NOMO-1 treated with dmso at 0.1 percent for 144 hours (cell line): Measurements from ENCODE around the gene UGT1A3.

Source experiments
- DNase-seq: peaks from one replicate; lab custom pipeline; 2025; ENCODE audit not compliant: unreplicated experiment; lab: John Stamatoyannopoulos, UW

The UGT1A3 gene

DNA sequence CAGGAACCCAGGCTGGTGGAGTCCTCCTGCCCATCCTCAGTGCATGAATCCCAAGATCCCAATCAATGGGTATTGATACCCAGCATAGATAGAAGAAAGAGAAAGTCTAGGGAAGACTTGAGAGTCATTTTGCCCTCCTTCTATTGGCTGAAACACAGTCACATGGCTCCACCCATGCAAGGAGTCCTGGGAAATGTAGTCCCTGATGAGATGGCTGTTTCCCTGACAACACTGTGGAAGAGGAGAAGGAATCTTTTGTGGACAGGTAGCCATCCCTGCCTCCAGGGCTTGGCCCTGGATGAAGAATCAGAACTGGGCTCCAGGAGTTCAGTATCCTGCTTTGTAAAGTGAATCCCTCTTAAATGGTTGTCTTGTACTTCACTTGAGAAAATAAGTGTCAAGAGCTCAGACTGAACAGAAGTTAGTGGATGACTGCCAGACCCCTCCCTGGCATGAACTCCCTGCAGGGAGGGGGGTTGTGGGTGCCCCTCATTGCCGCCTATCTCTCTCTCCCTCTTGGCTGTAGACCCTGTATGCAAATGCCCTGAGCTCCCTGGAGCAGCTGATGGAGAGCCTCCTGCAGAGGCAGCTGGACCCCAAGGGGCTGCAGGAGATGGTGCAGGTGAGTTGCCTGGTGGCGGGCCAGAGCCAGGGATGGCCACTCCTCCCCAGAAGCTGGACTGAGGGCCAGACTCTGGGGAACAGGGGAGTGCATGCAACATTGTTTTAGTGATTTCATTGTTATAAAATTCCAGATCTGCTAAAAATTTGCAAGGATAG is 85.4 kb downstream of the UGT1A3 start:
- DNase-seq = no peak

DNA sequence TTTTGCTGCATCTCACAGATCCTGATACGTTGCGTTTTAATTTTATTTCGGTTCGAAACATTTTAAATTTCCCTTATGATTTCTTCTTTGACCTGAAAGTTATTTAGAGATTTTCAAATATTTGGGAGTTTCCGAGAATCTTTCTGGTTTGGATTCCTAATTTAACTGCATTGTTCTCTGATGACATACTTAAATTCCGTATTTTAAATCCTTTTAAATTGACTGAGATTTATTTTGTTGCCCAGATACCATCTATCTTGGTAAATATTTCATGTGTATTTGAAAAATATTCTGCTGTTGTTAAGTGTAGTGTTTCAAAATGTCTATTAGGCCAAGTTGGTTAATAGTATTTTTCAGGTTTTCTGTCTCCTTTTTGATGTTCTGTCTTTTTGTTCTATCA is 87.0 kb downstream of the UGT1A3 start:
- no peak for DNase-seq

DNA sequence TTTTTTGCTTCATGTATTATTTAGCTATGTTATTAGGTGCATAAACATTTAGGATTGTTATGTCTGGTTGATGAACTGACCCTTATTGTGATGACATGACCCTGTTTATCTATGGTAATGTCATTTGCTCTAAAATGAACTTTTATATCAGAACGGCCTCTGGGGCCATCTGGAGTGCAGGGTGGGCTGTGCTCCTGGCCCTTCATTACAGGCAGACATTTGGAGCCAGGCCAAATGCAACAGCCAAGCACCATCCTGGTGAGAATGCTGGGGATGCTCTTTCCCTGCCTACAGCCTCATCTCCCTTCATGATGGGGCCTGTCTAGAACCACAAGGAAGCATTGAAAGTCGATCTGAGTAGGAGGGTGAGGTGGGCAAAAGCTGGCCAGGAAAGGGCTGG is 87.5 kb downstream of the UGT1A3 start:
- no peak for DNase-seq

DNA sequence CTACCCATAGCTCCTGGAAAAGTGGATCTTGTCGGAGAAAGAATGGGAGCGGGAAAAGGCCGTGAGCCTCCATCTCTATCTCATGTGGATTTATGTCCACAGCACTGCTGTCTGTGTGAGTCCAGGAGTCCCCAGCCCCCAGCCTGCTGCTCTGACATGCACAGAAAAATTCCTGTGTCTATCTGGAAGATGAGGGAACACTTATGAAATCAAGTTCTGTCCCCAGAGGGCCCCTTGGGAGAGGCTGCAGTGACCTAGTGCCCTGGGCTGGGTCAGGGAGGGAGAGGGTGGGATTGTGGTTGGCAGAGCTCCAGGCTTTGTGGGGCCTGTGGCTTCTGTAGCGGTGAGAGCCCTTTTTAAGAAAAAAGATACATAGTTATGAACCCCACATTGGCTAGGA is 87.9 kb downstream of the UGT1A3 start:
- no peak for DNase-seq

DNA sequence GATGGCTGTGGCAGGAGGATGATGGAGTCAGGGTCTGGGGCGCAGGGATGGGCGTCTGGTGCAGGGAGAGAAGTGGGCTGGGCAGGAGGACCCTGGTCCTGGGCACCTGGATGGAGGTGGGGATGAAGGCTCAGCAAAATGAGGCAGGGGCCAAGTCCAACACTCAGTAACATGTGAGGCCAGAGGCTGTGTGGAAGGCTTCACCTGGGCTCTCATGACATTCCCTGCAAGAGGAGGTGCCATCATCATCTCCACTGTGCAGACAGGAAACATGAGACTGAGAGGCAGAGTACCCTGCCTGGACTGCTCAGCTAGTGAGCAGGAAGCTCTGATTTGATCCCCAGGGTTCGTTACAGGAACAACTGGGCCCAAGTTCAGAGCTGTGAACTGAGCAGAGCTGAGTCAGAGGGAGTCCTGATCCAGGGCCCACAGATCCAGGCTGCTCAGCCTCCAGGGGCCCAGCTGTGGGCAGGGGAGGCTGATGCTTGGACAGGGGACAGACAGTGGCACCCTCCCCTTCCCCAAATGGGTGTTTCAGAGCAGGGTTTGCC is 88.6 kb downstream of the UGT1A3 start:
- no peak for DNase-seq

DNA sequence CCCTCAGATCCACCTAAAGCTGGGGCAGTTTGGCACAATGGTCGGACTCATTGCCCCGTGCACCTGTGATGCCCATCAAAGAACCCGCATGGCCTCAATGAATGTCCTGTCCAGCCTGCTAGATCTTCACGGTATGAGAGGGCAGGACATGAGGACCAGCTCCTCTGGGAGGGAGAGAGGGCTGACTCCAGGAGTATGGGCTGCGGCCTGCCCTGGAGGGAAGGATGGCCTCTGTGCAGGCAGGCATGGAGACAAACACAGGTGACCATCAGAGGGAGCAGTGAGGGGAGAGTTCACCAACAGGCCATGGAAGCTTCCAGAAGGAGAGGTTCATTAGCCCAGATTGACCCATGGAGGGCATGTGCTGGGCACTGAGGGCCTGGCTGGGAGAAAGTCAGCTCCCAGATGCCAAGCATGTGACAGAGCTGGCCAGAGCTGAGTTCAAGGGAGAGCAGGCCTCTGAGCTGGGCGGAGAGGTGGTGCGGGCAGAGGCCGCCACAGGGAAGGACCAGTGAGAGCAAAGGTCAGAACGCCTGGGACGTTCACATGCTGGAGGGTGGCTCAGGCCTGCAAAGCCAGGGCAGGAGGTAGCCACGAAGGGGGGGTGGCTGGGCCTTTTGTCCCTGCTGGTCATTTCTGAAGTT is 89.3 kb downstream of the UGT1A3 start:
- DNase-seq = no peak

DNA sequence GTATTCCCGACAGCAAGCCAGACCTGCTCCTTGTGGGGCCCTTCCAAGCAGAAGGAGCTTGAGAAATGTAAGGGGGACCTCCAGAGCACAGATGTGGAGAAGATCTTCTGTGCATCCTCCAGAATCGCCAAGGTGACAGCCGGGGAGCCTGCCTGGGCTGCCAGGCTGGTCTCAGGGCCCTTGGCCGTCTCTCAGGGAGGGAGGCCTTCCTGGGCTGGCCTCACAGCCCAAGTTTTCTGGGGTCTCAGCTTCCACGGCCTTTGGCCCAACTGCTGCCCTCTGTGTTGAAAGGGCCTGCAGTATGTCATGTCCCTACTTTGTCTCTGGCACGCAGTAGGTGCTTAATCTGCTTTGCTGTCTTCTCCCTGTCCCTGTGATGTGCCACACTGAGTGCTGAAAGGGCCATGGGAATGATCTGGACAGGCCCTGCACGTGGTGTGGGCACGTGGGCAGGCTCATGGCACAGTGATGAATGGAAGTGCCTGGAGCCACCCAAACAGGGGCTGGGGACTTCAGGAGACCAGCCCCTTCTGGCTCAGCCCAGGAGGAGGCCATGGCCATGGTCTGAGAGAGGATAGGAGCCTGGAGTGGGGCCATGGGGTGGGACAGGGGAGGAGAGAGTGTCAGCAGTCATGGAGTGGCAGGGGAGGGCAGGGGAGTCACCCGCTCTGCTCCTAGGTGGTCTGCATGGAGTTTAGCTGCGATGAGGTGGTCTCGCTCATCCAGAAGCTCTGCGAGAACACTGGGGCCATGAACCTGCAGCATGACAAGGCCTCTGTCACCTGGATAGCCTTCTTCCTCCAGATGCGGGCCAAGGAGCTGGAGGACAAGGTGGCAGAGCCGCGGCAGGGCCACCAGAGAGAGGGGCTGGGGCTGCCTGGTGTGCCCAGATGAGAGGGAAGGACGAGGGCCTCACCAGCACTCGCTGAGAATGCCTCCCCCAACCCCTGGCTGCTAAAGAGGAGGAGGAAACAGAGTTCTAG is 90.1 kb downstream of the UGT1A3 start:
- no peak for DNase-seq

DNA sequence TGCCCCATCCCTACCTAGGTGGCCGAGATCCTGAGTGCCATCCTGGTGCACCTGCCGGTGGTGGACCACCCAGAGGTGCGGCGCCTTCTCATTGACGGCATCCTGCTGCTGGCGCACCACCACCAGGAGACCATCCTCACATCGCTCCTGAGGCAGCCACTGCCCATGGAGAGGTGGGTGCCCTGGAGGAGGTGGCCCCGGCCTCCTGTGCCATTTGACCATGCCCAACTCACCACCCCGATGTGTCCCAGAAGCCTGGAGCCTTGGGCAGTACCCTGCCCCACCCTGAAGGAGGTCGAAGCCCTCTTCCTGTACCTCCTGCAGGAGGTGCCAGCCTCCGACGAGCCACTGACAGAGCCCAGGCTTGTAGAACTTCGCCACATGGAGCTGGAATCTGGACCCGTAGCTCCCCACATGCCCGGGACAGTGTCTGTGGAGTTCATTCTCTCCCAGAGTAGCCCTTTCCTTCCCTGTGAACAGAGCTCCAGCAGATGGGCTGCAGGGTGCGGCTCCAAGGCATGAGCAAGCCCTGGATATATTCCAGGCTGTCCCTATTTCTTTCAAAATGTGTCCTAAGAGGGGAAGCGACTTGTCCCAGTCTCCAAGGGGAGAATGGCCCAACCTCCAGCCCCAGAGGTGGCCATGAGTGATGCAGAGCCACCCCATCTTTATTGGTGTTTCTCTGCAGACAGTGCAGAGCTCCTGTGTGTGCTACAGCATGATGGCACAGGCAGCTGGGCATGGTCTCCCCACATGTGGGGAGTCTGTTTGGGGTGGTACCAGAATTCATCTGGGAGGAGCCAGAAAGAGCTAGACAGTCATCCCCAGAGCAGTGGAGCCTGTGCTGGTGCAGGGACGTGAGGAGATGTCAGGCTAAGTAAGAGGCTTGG is 91.3 kb downstream of the UGT1A3 start:
- no peak for DNase-seq

DNA sequence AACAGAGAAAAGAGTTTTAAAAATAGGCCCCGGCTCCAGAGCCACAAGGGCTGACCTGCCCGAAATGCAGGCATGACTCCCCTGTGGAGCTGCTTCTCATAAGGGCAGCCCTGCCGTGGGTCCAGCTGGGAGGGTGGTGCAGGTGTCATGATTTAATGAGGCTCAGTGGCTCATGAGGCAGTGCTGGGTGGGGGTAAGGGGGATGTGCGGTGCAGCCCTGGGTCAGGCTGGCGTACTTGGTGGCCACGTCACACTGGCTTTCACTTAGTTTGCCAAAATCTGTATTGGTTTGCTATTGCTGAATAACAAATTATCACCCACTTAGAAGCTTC is 91.9 kb downstream of the UGT1A3 start:
- no peak for DNase-seq

DNA sequence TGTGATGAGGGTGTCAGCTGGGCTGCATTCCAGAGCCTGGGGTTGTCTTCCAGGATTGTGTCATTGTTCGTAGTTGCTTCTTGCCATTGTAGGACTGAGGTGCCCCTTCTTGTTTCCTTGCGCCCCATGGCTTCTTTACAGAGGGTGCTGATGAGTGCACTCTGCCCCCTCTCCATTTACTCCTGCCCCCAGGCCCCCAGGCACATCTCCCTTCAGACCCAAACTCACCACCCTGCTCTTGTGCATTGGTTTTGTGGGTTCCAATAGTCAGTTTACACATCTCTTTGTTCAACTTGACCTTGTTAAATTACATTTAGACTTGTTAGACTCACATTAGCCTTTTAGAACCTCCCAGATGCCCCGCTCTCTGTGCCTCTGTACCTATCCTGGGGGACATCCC is 92.4 kb downstream of the UGT1A3 start:
- DNase-seq = no peak

DNA sequence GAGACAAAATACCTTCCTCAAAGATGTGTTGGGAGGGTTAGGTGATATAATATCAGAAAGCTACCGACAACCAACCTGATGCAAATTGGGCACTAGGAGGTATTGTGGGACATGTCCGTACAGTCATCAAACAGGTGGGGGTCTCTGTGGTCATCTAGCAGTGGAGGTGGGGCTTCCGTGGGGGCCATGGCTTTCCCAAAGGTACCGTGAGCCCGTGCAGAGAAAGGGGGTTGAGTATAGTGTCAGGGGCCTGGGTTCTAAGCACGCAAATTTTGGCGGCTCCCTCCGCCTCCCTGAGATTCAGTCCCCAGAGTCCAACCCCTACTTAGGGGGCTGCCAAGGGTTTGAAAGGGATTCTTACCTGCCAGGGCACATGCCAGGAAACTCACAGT is 92.9 kb downstream of the UGT1A3 start:
- no peak for DNase-seq

DNA sequence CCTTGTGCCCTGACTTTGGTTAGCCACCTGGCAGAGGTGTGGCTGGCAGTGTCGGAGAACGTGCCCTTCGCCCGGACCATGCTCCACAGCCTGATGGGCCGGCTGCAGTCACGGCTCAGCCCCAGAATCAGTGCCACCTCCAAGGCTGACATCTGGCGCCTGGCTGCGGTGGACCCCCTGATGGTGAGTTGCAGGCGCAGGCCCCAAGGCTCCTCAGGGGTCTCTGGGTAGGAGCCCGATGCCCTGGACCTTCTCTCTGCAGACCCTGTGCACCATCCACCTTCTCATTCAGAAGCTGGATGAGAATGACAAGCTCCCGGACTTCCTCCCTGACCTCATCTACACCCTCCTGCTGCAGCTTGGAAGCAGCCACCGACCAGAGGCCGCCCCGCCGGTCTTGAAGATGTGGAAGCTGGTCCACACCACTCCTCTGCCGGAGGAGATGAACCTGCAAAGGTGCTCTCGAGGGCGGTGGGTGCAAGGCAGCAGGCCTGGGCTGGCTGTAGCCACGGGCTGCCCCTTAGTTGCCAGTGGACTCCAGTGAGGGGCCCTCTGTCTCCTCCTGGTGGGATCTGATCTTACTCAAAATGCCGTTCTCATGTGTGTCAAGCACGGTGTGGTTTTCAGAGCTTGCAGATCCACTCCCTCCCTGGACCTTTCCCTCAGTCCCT is 93.4 kb downstream of the UGT1A3 start:
- no peak for DNase-seq
